Measurements from ENCODE around the gene MLANA.

MLANA gene

DNA sequence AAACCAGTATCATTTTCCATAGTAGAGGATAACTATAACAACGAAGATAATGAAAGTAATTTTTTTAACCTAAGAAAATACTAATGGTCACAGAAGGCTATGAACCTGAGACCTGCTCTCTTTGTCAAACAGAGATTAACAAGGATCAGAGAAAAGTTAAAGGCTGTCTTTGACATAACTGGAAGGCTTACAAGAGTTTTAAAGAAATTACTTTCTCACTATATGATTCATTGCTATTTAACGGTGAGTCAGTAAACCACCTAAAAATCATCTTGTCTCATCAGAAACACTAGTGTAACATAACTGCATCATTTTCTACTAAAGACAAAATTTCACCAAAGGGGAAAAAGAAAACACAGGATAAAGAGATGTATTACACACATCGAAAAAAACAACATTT is 19.3 kb downstream of the MLANA start:
- no peak for DNase-seq

DNA sequence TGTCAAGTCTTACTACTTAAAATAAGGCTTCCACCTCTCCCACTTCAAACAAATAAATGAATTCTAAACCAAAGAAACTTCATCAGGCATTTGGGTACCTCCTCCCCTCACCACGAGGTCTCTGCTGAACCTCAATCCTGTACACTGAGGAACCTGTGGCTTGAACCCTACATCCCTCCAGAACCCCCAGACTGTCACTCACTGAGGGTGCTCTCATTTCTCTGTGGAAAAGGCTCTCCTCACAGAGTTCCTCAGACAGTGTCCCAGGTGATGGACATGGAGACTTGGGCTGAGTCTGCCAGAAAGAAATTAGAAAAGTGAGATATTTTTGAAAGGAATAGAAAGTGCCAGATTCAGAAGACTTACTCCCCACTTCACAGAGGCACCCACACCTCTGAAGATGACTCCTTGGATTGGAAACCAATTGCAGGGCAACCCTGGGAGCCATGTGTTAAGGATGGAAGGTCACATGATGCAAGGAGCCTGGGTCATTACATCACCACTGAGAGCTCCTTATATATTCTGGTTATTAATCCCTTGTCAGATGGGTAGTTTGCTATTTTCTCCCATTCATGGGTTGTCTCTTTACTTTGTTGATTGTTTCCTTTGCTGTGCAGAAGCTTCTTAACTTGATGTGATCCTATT is 19.8 kb downstream of the MLANA start:
- DNase-seq: no peak

DNA sequence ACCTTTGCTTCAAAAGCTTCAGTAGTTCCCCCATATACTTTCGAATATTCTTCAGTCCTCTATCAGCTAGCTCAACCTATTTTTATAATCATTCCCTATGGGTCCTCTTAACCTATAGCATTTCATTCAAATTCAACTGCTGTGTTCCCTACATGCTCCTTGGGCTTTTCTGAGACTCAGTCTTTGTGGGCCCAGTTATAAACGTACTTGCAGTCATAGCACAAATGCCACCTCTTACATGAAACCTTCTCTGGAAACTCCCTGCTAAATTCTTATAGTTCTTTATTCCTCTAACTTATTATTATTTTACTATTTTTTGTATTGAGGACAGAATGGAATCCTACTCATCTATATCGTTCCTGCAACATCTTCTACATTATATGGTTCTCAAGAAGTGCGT is 24.7 kb downstream of the MLANA start:
- no peak for DNase-seq

DNA sequence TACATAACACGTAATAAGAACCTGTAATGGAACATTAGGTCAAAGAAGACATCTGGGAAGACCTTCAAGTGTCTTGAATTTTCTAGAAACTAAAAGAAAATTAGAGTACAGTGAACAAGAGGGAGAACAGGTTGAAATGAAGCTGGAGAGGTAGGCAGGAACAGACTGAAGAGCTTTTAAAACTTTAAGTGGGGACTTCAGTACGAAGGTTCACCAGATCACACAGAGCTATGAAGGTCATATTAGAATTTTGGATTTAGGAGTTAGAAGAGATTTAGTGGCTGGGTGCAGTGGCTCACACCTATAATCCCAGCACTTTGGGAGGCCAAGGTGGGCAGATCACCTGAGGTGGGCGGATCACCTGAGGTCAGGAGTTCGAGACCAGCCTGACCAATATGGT is 26.6 kb downstream of the MLANA start:
- no peak for DNase-seq

DNA sequence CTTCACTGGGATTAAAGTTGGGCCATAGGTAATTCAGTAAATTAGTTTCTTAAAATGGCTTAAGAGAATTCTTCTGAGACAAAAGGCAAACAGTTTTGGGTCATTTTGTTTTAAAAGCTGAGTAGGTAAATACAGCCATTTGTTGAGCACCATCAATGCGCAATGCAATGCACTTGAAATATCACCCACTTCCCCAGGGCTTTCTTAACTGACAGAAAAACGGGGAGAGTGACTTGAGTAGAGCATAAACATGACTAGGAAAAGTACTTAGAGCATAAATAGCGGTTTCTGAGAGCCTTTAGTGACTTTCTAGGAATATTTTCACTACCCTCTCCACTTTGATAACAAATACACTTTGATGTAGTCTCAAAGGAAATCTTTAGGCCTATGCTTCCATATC is 27.2 kb downstream of the MLANA start:
- no peak for DNase-seq

- no peak for DNase-seq
Observed at GRCh38 chr9:5918460-5918859, 27.8 kb downstream of the MLANA start.

DNA sequence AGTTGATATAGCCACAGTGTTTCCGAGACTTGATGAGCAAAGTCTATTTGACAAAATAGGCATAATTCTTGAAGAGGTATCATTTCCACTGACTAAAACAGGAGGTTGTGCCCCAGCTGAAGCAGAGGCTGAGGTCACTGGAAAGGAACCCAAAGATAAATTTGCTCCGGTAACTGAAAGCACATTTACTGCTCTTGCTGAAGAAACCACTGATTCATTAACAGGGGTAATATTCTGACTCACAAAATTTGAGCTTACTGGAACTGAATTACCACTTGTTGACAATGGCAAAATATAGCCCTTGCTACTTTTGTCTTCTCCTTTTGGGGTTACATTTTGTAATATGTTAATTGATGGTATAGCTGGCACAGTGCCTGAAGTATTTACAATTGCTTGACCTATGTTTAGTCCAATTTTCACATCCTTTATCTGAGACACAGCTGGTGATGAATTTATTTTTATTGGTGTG is 30.2 kb downstream of the MLANA start:
- DNase-seq: no peak

DNA sequence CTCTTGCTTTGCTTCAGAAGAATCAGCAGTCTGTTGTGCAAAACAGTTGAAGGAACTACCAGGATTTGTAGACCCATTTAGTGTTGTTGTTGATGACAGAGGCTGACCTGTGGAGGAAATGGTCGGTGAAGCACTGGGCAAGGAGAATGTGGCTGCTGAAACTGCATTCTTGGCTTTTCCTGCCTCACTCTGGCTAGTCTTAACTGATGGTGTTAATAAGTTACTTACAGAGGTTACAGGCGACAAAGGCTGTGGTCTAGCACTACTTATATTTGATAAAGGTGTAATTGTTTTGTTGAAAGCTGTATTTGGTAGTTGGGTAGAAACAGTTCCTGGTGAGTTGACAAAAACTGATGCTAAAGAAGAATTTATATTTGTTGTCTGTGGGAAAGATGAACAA is 31.5 kb downstream of the MLANA start:
- DNase-seq: no peak

- DNase-seq: no peak
Observed at GRCh38 chr9:5931657-5932056, 41.0 kb downstream of the MLANA start.

- no peak for DNase-seq
Observed at GRCh38 chr9:5938449-5938848, 47.8 kb downstream of the MLANA start.

DNA sequence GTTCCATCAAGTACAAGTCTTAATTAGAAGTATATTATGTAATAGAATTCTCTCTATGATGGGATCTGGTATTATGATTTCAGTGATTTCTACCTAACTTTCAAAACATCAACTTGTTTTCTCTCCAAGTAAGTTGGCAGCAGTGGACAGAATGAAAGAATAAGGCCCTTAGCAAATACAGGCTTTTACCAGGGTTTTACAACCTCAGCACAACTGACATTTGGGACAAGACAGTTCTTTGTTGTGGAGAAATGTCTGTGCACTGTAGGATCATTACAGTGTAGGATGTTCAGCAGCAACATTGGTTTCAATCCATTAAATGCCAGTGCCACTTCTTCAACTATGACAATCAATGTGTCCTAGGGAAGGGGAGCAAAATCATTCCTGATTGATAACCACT is 48.8 kb downstream of the MLANA start:
- DNase-seq: no peak

DNA sequence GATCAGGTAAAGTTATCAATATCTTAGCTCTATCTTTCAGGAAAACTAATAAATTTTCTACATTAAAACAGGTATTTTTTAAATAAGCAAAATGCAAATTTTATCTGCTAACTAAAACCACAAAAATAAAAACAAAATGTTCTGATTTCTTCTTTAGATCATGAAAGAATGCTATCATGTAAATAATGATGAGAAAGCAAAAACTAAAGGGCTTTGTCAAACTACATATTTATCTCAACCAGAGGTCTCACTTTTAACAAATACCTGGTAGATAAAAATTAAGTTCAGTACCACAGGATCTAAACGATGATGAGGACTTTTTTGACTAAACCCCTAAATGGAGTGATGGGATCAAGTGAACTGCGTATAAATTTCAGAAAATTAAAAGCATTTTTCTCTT is 50.5 kb downstream of the MLANA start:
- DNase-seq: no peak

- DNase-seq: no peak
Observed at GRCh38 chr9:5945112-5945511, 54.4 kb downstream of the MLANA start.

GRCh38 chr9:5947912-5948311 is 57.2 kb downstream of the MLANA start:
- DNase-seq: no peak

- peak; percentile 17 for DNase-seq
Observed at GRCh38 chr9:5949103-5949699, 58.5 kb downstream of the MLANA start.

GRCh38 chr9:5950261-5950660 is 59.6 kb downstream of the MLANA start:
- no peak for DNase-seq

- DNase-seq: no peak
Observed at GRCh38 chr9:5951686-5952211, 61.1 kb downstream of the MLANA start.

DNA sequence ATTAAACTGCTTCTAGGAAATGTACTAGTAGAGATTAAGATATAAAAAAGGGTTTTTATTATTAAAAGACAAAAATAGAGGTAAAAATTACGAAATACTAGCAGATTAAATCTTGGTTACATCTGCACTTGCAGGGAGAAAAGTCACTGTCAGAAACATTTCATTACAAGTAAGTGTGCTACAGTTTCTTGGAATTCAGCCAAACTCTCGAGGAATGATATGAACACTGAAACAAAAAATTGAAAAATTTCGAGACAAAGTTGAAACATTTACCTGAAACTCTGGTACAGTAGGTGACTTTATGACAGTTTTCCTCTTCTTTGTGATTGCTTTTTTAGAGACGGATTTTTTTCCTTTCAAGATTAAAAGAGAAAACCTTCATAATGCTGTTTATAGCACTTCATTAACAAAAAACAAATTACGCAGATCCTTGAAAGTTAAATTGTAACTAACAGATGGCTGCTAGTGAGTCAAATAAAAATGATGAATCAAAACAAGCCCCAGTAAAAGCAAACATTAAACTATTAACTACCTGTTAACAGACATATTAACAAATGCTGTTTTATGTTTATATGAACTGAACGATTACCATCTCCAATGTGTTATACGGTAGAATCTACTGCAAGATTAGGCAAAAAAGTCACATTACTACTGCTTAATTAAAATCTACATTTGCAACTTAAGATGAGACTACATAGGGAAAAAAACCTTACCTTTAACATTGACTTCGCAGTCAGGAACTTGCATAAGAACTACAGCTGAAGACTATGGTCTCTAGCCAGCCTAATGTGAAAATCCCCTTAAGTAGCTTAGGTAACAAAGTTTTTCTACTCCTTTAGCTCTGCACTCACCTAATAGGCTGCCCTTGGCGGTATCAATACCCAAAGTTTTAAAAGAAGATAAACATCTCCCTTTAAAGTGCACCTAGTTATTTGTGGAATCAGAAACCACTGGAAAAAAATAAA is 63.3 kb downstream of the MLANA start:
- DNase-seq: no peak

- DNase-seq: no peak
Observed at GRCh38 chr9:5957166-5957565, 66.5 kb downstream of the MLANA start.

DNA sequence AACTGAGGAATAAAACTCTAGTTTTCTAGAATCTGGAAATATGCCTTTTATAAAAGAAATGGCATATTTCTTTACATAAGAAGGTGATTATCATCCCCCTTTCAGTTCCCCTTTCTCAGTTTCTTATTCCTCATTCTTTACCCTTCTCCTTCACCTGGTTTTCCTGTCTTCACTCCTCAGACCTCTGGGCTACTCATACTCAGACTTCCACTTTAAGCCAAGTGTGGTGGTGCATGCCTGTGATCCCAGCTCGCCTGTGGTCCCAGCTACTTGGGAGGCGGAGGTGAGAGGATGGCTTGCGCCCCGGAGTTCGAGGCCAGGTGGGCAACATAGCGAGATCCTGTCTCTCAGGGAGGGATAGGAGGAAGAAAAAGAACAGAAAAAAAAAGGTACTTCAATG is 67.6 kb downstream of the MLANA start:
- DNase-seq: no peak
